GM12874 (cell line): ENCODE measurements around the gene MBP.

ENCODE experiments used
- TF ChIP-seq, protein P1 (sequence below): IDR thresholded peaks from 2 replicates; pipeline ENCODE4 v1.5.1; 2011; ENCODE audit warnings: low read depth, mild to moderate bottlenecking, control low read depth, low read length, moderate library complexity; ENCODE audit not compliant: insufficient read depth

Gene MBP

DNA sequence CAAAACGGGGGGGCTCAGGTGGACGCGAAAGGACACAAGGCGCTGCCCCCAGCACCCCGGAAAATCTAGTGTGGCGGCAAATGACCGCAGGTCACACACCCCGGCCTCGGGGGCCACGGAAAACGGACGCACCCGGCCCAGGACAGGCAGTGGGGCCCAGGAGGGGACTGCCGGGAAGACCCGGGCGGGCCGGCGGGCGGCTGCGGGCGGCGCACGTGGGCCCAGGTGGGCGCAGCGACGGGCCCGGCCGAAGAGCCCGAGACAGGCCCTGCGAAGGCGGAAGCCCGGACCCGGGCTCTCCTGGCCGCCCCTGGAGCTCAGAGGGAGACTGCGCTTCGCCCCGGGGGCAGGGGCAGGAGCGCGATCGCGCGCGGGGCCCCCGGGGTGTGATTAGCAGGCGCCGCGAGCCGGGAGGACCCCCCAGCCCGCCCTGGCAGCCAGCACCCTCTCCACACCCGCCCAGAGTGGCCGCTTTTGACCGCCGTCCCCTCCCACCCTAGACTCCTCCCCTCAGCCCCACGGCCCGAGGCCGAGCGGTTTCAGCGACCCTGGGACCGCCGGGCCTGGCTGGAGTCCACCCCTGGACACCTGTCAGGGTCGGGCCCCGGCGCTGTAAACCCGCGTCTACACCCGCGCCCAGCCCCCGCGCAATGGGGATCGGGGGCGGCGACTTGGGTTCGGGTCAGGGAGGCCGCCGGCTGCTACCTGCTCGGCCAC, 773 bp downstream of the MBP start:
- TF ChIP-seq, protein P1, sequence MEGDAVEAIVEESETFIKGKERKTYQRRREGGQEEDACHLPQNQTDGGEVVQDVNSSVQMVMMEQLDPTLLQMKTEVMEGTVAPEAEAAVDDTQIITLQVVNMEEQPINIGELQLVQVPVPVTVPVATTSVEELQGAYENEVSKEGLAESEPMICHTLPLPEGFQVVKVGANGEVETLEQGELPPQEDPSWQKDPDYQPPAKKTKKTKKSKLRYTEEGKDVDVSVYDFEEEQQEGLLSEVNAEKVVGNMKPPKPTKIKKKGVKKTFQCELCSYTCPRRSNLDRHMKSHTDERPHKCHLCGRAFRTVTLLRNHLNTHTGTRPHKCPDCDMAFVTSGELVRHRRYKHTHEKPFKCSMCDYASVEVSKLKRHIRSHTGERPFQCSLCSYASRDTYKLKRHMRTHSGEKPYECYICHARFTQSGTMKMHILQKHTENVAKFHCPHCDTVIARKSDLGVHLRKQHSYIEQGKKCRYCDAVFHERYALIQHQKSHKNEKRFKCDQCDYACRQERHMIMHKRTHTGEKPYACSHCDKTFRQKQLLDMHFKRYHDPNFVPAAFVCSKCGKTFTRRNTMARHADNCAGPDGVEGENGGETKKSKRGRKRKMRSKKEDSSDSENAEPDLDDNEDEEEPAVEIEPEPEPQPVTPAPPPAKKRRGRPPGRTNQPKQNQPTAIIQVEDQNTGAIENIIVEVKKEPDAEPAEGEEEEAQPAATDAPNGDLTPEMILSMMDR: no peak

DNA sequence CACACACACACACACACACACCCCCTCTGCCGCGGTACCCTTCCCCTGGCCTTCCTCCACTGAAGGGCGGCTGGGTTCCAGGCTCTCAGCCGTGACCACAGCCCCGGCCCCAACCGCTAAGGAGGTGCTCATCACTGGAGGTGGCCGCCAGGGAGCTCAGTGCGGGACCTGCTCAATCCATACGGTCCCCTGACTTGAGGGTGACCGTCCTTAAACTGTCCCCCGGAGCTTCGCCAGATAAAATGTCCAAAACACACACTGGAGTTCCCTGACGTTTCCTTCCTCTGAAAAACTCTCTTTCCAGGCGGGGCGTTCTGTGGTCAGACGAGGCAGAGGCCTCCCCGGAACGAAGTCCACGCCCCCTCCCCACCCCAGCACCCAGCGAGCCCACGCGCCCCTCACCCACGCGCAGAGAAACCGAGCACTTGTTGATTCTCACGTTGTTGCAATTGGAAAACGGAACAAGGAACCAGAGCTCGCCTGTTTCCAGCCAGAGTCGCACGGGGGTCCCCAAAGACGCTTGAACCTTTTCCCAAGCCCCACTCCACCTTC, 1.4 kb downstream of the MBP start:
- TF ChIP-seq, protein P1: no peak

DNA sequence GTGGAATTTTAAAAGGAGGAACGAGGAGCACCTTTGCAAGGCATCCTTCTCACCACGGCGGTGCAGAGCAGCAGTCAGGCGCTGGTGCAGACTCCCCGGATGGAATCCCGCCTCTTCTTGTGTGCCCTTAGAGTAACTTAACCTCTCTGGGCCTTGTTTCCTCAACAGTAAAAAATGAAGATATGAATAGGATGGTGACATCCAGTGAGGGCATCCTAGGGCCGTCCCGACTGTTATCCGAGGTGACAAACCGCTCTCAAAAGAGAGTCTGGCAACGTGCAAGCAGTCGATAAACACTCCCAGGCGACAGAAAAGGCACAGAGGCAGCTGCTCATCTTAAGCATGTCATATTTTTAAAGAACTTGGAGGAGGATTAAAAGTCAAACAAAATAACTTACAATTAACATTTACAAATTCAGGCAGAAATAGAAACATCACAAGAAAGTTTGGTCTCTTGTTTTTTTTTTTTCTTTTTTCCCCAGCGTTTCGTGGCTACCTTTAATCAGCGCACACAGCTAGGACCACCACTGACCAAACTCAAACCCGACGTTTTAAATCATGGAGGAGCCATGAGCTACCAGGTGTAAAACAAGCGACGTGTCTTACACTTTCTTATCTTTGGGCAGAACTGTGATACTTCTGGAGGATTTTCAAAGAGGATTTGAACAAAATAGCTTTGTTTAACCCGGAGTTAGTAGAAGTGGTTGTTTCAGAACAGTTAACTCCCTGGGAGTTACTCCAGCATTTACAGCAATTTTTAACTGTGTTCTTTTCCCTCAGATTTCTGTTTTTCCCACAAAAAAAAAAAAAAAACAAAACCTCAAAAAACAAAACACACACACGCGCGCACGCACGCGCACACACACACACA, 2.1 kb downstream of the MBP start:
- TF ChIP-seq, protein P1: no peak

DNA sequence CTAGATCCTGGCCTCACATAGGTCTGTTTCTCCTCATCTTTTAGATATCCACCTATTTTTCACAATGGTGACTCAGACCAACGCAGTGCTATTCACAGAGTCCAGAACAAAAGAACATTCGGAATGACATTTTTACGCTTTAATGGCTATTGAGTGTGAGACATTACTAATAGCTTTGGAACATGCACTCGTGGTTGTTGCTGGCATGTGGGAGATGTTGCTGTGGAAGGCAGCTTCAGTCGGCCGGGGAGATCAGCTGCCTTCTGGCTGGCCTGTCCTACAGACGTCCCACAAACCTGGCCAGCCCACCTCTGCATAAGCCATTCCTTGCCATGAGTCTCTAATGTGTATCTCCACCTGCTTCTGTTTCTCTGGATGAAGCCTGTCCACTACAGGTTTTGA, 3.4 kb downstream of the MBP start:
- TF ChIP-seq, protein P1: no peak

DNA sequence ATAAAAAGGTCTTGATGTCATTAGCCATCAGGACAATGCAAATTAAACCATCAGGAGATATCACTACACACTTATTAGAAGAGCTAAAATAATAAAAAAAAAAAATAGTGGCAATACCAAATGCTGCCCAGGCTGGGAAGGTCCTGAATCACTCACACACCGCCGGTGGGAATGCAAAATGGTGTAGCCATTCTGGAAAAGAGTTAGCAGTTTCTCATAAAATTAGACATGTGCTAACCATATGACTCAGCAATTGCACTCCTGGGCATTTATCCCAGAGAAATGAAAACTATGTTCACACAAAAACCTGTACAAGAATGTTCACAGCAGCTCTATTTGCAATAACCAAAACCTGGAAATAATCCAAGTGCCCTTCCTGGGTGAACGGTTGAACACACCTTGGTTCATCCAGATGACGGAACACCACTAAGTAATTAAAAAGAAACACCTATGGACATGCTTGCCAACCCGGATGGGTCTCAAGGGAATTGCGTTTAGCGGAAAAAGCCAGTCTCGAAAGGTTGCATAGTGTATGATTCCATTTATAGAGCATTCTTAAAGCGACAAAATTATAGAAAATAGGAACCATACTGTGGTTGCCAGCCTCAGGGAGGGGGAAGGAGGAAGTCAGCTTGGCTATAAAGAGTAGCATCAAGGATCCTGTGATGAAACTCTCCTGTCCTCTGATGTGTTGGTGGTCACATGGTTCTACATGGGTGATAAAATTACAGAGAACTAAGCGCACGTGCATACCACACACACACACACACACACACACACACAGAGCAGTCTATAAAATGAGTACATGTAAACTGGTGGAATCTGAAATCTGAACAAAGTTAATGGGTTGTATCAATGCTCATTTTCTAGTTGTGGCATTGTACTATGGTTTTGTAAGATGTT, 4.6 kb downstream of the MBP start:
- TF ChIP-seq, protein P1: no peak

DNA sequence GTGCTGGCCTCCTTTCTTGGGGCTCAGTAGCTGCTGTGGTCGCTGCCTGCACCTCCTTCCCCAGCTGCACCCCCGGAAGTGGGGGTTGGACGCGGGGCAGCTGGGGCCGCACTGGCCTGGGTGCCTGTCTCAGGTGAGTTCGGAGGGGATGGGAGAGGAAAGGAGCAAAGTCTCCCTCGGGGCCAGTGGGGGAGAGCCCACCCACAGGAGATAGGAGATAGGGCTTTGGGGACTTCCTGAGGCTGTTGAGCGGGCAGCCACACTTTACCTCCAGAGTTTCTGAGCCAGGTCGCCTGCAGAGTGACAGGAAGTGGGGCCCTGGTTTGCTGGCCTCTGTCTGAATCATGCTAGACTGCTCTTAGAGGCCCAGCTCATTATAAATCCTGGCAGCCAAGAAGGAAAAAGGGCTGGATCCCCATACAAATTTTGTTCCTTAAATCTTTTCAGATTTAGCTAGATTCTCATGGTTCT, 8.1 kb downstream of the MBP start:
- TF ChIP-seq, protein P1: no peak
